Central memory CD4-positive, alpha-beta T cell (primary cell): ENCODE results near the gene FTCD.

Source experiments
- DNase-seq: peaks from one replicate; pipeline ENCODE4 v3.0.0; 2022

FTCD gene

GRCh38 chr21:46136739-46137349, 18.5 kb downstream of the FTCD start:
- DNase-seq: no peak

- no peak for DNase-seq
Measured at GRCh38 chr21:46135782-46136395, 19.5 kb downstream of the FTCD start.

GRCh38 chr21:46131838-46132651, 23.3 kb downstream of the FTCD start:
- DNase-seq: no peak

GRCh38 chr21:46131588-46131837, 23.9 kb downstream of the FTCD start:
- no peak for DNase-seq

GRCh38 chr21:46130831-46131587, 24.4 kb downstream of the FTCD start:
- DNase-seq: no peak

- DNase-seq: no peak
Measured at GRCh38 chr21:46129846-46130651, 25.3 kb downstream of the FTCD start.

- no peak for DNase-seq
Measured at GRCh38 chr21:46128933-46129571, 26.3 kb downstream of the FTCD start.

- no peak for DNase-seq
Measured at GRCh38 chr21:46128106-46128932, 27.1 kb downstream of the FTCD start.

GRCh38 chr21:46127239-46128105, 27.9 kb downstream of the FTCD start:
- DNase-seq: no peak

- no peak for DNase-seq
Measured at GRCh38 chr21:46126309-46127238, 28.8 kb downstream of the FTCD start.

- DNase-seq: no peak
Measured at GRCh38 chr21:46125846-46126301, 29.5 kb downstream of the FTCD start.

GRCh38 chr21:46124926-46125845, 30.2 kb downstream of the FTCD start:
- DNase-seq: no peak

- no peak for DNase-seq
Measured at GRCh38 chr21:46124083-46124925, 31.1 kb downstream of the FTCD start.

- DNase-seq: no peak
Measured at GRCh38 chr21:46122758-46123683, 32.4 kb downstream of the FTCD start.

GRCh38 chr21:46122237-46122671, 33.1 kb downstream of the FTCD start:
- DNase-seq: no peak
